A204.1 (cell line): ENCODE data around the gene FCMR.

Experiments
- FAIRE-seq: peaks from 2 replicates; lab custom pipeline; 2012; peaks lifted over from hg19 to GRCh38; lab: Jason Lieb, UNC

FCMR gene

DNA sequence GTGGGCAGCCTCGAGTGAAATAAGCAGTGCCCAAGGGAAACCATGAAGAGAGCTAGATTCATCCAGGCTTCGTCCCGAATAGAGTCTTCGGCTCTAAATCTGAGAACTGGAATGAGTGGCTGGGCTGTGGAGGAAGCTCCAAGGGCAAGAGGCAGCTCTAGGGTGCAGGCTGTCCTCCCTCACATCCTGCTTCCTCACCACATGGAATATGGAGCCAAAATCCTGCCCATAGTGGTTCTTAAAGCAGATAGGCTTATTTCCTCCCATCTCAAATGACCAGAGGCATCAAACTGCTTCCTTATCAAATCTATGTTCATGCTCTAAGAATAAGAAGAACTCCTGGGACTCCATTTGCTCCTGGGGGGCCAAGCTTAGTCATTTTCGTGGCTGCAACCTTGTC is 22.0 kb downstream of the FCMR start:
- no peak for FAIRE-seq

DNA sequence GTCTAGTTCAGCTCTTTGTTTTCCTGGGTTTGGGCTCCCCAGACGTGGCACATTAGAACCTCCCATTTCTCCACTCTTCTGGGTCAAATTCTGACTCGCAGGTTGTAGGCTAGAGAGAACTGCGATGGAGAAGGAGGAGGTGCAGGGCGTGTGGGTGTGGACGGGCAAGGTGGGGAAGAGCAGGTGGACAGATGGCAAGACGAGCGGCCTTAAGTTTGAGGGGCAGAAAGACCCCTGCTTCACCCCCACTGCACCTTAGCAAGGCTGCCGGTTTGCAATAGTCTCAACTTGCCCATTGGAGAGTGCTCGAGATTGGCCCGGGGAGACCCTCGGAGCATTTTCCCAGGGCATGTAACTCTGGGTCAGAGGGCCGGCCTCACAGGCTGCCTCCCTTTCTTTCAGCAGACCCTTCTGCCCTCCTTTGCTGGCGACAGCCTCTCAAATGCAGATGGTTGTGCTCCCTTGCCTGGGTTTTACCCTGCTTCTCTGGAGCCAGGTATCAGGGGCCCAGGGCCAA is 22.8 kb downstream of the FCMR start:
- FAIRE-seq, result no peak

DNA sequence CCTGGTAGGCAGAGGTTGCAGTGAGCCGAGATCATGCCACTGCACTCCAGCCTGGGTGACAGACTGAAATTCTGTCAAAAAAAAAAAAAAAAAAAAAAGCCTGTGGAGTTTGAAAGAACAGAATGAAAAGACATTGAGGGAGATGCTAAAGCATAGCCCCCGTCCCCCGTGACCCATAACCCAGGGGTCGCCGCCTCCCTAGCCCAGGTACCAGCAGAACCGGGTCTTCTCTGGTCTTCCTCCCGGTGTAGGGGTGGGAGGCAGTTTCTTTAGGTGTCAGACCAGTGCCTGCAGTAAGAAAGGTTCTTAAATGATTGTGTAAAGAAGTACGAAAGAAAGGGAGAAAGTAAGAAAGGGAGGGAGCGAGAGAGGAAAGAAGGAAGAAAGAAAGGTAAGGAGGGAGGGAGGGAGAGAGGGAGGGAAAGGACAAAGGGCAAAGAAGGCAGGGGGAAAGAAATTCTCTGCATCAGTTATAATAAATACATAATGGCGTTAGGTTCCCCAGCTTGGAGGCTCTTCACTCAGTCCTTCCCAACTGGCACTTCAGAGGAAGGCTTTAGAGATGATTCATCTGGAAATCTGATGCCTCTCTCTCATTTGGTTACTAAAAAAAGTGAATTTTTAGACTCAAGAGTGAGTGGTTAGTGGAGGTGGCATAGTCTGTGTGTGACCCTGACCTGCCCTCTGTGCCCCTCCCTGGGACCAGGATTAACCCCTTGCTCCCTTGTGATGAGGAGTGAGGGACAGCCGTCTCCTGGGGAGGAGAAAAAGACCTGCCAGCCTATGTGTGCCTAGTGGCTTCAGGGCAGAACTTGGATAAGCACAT is 23.4 kb downstream of the FCMR start:
- FAIRE-seq, result no peak

DNA sequence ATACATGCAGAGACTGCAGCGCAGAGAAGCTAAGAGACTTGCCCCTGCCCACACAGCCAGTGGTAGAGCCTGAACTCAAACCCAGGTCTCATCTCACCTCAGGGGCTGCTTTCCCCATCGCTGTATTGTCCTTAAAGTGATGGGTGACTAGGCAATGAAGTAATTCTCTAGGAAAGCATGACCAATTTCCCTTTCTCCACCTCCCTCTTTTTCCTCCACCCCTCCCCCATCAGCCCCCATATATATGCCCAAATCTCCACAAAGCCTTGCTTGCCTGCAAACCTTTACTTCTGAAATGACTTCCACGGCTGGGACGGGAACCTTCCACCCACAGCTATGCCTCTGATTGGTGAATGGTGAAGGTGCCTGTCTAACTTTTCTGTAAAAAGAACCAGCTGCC is 24.6 kb downstream of the FCMR start, which contains the start of gene IL24:
IL24 (plus strand) TSS at position 269 of the 400 bp plus-strand sequence. CDS start 390 bp downstream, outside the sequence.
- FAIRE-seq, result no peak

DNA sequence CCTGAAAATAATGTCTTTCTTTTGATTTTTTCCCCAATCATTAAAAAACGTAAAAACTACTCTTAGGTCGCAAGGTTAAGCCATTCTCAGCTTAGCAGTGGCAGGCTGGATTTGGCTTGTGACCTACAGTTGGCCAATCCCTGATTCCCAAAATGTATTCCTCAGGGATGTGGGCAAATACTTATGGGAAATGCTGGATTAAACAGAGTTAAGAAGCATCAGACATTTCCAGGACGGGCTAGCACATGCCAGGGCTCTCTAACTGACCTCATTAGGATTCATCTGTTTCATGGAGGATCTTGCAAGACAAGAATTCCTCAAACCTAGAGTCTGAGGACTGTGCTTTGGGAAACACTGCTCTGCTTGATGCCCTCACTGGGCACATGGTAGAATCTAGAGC is 25.5 kb downstream of the FCMR start:
- no peak for FAIRE-seq

DNA sequence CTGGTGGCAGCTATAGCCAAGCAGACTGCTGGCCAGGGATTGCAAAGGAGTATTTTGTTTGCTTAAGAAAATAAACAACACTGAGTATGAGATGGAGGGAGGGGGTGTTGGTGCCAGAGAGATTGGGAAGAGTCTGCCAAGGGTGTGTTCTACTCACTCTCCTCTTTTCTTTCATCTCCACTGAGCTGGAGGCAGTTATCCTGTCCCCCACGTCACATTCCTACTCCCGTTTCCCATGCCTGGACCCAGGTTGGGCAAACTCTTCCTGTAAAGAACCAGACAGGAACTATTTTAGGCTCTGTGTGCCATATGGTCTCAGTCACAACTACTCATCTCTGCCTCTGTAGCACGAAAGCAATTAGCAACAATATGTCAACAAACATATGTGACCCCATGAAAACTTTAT is 25.9 kb downstream of the FCMR start:
- no peak for FAIRE-seq

DNA sequence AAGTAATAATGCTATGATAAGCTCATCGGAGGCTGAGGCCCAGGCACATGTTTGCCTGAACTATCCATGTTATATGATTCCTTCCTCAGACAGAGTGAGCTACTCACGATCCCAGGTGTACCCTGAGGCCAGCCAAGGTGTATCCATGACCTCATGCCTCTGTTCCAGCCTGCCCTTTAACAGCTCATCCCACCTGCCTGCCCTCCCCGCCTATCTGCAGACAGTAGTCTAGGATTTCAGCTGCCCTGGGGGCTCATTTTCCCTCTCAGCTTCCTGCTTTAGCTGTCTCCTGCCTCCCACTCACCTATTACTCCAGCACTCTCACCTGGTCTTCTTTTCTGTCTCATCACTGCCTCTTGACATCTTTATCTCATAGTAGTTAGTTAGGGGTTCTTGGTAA is 26.4 kb downstream of the FCMR start:
- no peak for FAIRE-seq

DNA sequence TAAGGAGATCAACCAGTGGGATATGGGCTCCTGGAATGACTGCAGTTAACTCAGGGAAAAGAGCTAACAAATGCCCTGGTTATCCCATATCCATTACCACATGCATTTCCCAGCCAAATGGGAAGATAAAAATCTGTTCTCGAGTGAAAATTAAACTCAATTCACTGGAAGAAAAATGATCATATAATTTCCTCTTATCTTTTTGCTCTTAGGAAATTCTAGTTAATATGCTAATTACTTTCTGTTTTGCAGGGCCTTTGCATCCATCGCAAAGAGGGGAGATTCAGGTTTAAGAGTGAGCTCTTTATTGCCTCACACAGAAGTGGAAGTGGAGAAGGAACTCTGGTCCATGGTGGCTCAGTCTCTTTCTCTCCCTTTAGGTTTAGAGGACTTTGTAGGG is 28.4 kb downstream of the FCMR start:
- no peak for FAIRE-seq

DNA sequence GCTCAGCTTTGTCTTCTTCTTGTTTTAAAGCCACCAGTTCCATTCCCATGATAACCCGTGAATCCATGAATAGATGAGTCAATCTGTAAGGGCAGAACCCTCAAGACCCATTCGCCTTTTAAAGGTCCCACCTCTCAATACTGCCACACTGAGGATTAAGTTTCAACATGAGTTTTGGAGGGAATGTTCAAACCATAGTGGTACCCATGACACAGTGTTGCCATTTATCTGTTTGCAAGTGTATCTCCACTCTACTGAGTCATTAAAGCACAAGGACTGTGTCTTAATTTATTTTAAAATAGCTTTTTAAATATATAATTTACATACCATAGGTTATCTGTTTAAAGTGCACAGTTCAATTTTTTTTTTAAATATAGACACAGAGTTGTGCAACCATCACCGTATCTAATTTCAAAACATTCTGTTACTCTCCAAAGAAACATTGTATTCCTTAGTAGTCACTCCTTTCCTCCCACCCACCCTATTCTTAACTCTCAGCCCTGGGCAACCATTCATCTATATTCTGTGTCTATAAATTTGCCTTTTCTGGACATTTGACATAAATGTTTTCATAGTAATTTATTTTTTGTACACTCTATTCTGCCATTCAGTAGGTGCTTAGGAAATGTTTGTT is 29.3 kb downstream of the FCMR start:
- FAIRE-seq, result no peak

DNA sequence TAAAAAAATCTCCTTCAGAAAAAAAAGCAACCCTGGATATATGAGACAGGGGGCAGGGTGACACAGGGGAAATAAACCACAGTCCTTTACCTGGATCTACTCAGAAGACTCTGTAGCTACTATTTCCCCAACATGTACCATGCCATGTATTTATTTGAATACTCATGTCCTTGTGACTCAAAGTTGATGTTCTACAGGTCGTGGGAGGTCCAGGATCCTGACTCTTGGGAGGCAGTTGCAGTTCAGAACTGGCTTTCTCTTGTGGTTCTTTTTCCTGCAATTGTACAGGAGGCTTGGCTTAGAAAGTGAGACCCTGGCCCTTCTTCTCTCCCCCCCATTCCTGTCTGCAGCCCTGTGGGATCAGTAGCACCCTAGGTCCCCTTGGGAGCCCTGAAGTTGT is 30.3 kb downstream of the FCMR start:
- FAIRE-seq, result no peak

DNA sequence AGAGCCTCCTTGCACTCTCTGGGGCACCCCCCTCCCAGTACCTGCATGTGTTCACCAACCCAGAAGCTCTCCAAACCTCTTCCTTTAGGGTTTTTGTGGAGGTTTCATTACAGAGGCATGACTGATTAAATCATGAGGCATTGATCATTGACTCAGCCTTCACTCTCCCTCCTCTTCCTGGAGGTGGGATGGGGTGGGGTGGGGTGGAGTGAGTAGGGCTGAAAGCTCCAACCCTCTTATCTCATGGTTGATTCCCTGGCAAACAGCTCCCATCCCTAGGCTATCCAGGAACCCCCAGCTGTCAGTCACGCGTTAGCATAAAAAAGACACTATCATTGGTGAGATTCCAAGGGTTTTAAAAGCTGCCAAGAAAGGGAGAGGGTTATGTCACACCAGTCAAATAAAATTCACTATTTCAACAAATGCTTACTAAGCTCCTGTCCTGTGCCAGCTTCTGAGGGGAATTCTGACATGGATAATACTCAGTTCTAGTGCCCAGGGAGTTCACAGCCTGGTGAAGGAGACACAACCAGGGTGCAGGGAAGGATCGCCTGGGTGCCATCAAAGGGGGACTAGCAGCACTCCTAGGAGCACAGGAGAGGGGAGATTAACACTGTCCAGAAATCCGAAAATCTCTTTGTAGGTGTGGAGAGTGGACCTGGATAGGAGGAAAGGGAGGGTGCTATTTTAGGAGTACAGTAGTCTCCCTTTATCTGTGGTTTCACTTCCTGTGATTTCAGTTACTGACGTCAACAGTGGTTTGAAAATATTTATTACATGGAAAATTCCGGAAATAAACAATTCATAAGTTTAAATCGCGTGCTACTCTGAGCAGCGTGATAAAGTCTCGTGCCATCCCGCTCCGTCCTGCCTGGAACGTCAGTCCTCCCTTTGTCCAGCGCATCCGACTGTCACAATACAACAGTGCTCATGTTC is 31.3 kb downstream of the FCMR start:
- FAIRE-seq, result no peak

DNA sequence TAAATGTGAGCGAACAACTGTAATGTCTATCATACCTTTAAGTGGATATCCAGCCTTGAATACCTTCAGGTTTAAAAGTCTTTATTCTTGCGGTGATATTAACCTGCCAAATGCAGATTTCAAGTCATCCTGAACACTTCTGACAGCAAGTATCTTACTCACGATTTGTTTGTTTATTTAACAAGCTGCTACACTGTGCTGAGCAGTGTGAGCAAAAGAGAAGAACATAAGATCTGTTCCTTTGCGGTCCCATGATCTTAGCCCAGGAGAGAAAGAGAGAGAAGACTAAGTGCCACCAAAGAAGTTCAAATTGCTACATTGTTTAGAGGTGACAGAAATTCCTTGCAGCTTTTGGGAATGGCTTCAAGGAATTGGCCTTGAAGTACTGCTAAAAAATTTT is 34.0 kb downstream of the FCMR start:
- FAIRE-seq, result no peak

DNA sequence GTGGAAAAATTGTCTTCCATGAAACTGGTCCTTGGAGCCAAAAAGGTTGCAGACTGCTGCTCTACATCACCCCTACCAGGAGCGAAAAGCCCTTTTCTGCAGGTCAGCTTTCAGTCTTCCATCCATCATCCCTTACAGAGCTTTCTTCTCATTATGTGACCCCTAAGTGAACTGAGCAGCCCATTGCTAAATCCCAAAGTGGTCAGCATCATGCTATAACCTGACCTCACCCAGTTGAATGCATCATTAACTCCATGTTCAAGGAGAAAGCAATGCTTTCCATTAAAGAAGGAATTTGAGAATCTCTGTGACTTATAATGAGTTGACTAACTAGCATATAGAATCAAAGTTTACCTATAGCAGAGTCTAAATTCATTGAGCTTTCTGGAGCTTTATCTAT is 34.9 kb downstream of the FCMR start:
- no peak for FAIRE-seq

DNA sequence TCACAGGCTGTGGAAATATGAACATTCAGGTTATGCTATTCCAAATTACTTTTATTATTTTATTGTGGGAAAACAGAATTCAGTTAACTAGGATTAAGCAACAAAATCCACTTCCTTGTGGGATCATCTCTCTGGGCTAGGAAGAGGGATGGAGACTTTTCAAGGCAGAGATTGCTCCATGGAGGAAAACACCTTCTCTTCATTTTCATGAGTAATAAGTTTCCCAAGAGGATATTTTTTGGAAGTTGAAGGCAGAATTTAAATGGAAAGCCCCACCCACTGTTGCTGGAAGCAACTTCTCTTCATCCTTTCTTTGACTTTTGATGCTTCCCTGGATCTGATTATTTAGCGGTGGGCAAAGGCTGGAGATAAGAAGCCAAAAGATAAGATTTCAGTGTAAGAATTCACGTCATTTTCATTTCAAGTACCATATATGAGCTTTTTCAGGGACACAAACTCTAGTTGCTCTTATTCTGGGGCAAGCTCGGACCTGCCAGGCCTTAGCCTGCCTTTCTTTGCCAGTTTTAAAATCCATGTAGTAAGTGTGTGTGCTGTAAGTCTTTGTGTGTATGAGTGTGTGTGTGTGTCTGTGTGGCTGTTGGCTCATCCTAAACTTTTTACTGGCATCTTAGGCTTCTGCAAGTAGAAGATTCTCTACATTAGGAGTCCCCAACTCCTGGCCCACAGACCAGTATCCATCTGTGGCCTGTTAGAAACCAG is 36.2 kb downstream of the FCMR start:
- no peak for FAIRE-seq

DNA sequence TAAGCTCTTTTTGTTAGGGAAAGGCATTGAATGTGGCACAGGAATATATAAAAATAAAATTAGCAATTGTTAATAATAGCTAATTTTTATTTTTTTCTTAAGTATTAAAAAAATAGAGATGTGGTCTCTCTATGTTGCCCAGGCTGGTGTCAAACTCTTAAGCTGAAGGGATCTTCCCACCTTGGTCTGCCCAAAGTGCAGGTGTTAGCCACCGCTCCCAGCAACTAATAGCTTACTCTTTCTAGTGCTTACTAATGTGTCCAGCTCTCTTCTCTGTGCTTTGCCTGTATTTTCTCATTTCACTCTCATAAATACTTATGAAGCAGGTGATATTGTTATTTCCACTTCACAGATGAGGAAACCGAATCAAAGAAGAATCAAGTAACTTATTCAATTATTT is 37.9 kb downstream of the FCMR start:
- FAIRE-seq, result no peak

DNA sequence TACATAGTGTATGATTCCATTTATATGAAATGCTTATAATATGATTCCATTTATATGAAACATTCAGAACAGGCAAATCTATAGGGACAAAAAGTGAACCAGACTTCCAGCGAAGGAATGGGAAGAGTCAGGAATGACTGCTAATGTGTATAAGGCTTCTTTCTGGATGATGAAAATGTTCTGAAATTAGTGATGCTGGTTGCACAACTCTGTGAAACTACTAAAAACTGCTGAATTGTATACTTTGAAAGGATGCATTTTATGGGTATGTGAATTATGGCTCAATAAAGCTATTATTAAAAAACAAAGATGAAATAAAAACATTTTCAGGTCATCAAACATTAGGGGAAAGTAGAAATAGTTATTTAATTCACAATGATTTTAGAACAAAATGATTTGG is 38.6 kb downstream of the FCMR start:
- FAIRE-seq, result no peak

DNA sequence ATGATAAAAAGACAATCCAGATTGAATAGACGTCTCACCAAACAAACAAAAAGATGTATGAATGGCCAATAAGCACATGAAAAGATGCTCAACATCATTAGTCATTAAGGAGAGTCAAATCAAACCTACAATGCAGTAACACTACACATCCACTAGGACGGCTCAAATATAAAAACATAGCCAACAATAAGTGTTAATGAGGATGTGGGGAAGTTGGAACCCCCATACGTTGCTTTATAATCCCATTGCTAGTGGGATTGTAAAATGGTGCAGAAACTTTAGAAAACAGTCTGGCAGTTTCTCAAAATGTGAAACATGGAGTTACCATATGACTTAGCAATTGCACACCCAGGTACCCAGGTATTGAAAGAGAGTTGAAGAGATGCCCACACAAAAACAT is 39.2 kb downstream of the FCMR start:
- FAIRE-seq, result no peak

DNA sequence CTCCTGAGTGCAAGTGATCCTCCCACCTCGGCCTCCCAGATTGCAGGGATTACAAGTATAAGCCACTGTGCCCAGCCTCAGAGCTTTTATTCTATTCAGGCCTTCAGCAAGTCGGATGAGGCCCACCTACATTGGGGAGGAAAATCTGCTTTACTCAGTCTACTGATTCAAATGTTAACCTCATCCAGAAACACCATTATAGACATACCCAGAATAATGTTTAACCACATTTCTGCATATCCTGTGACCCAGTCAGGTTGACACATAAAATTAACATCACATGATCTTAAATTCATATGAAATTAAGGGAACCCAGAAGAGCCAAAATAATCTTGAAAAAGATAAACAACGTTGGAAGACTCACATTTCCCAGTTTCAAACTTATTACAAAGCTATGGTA is 41.4 kb downstream of the FCMR start:
- no peak for FAIRE-seq

DNA sequence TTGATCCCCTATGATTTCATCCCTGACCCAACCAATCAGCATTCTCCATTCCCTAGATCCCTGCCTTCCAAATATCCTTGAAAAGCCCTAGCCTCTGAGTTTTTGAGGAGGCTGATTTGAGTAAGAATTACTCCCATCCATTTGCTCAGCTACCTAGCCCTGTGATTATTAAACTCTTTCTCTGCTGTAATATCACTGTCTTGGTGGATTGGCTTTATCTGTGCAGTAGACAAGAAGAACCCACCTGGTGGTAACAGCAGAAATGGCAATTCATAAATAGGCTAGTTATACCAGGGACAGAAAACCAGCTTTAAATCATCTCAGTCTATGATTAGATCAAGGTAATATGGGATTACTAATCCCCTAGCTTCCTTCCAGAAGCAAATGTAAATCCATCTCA is 43.3 kb downstream of the FCMR start:
- no peak for FAIRE-seq

DNA sequence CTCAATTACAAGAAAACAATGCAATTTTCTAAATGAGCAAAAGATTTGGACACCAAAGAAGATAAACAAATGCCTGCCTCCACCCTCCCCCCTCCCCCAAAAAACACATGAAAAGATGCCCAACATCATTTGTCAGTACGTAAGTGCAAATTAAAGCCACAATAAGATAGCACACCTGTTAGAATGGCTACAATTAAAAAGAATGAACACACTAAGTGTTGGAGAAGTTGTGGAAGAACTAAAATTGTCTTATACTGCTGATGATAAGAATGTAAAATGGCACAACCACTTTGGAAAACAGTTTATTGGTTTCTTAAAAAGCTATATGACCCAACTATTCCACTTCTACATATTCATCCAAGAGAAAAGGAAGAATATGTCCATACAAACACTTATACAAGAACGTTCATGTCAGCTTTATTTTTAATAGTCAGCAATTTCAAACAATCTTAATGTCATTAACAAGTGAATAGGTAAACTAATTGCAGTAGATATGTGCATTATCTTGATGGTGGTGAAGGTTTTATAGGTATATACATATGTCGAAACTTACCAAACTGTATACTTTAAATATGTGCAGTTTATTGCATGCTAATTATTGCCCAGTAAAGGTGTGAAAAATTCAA is 45.9 kb downstream of the FCMR start:
- FAIRE-seq, result no peak

DNA sequence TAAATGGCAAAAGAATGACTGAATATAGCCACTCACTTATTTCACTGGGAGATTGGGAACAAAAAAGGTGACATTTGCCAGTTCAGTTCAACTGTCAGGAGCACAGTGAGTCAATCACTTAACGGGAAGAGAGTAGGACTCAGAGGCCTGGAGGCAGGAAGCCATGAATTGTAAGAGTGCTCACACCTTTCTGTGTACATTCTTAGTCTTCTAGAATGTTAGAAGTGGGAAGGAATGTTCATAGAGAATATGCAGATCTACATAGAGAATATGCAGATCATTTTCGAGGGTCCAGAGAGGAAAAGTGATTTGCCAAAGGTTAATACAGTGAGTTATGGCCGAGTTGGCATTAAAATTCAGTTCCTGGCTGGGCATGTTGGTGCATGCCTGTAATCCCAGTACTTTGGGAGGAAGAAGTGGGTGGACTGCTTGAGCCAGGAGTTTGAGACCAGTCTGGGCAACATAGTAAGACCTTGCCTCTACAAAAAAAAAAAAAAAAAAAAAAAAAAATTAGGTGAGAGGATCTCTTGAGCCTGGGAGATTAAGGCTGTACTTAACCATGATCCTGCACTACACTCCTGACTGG is 48.0 kb downstream of the FCMR start:
- no peak for FAIRE-seq
